GM12892 (cell line): Measurements from ENCODE around the gene CDK19.

Experiments
- POLR2A ChIP-seq: IDR thresholded peaks from 2 replicates; pipeline ENCODE4 v1.6.1; 2011; ENCODE audit warnings: low read depth, low read length, control low read depth
- POLR2AphosphoS5 ChIP-seq: IDR thresholded peaks from 2 replicates; pipeline ENCODE4 v1.6.1; 2011; ENCODE audit warnings: low read depth, low read length, control low read depth
- TAF1 ChIP-seq: IDR thresholded peaks from 2 replicates; pipeline ENCODE4 v1.6.1; 2011; ENCODE audit warnings: low read depth, mild to moderate bottlenecking, control low read depth, low read length, borderline replicate concordance

DNA sequence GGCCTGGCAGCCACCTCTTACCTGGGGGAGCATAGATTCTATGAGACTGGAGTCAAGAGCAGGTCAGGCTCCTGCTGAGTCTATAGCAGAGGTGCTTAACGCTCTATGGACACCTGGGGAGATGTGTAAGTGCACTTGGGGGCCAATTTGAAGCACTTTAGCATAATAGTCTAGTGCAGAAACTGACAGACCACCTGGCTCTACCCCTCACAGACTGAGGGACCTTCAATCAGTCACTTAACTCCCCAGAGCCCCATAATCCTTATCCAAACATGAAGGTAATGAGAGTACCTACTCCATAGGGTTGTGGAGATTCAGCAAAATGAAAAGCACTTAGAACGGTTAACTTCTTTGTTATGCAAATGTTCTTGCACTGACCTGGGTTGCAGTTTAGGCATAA is 251.6 kb downstream of the CDK19 start:
- TF ChIP-seq POLR2AphosphoS5: no peak
- TF ChIP-seq POLR2A: no peak
- no peak for TF ChIP-seq TAF1
